ENCODE results near the gene METTL21C. TPM values are rescaled to one million over a fixed set of nuclear protein-coding genes. Genes with fewer than 3 reads are reported as not detected.

The METTL21C gene
- total RNA-seq, 2 donors from 2014 or later = not detected

DNA sequence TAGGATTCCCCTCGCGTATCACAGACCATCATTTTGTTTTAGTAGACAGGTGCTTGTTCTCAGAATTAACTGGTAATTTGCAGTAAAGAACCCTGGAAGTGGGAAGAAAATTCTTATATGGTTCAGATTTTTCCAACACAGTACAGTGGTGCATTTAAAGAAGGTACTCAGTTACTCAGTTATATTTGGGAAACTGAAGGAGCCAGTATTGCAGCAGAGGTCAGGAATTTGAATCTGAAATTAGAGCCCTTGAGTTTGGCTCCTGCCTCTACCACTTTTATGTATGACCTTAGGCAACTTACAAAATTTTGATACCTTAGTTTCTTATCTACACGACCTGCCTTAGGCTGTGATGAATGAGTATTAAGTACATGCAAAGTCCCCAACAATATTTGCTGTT, 19.7 kb downstream of the METTL21C start:
- TF ChIP-seq, protein P1, sequence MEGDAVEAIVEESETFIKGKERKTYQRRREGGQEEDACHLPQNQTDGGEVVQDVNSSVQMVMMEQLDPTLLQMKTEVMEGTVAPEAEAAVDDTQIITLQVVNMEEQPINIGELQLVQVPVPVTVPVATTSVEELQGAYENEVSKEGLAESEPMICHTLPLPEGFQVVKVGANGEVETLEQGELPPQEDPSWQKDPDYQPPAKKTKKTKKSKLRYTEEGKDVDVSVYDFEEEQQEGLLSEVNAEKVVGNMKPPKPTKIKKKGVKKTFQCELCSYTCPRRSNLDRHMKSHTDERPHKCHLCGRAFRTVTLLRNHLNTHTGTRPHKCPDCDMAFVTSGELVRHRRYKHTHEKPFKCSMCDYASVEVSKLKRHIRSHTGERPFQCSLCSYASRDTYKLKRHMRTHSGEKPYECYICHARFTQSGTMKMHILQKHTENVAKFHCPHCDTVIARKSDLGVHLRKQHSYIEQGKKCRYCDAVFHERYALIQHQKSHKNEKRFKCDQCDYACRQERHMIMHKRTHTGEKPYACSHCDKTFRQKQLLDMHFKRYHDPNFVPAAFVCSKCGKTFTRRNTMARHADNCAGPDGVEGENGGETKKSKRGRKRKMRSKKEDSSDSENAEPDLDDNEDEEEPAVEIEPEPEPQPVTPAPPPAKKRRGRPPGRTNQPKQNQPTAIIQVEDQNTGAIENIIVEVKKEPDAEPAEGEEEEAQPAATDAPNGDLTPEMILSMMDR (conservative IDR thresholded peaks at IDR 0.05) = no peak
- no peaks in the 10 kb centered on the region for H3K27me3 ChIP-seq (ENCODE audit: control insufficient read depth, insufficient read depth, low read length, poor library complexity, severe bottlenecking)
- DNase-seq = no peak
- Mint-ChIP-seq H3K27me3 (ENCODE audit: insufficient read depth) (no peaks in the 10 kb centered on the region), H3K36me3 (ENCODE audit: low read depth) (peaks cover 82% of the 10 kb centered on the region), H3K27ac (no peak overlapping the region), H3K9me3 (peaks cover 34% of the 10 kb centered on the region), H3K4me3 (no peak overlapping the region), H3K4me1 (peaks cover 4% of the 10 kb centered on the region)
- H3K9me3 ChIP-seq (ENCODE audit: control insufficient read depth, low read length) = peaks cover 24% of the 10 kb centered on the region
- peaks cover 90% of the 10 kb centered on the region for H3K36me3 ChIP-seq (ENCODE audit: control insufficient read depth, insufficient read depth, low read length)
- no peak overlapping the region for H3K4me3 ChIP-seq (ENCODE audit: low read length)
- H3K4me1 ChIP-seq (ENCODE audit: control insufficient read depth, insufficient read depth, low read length) = peaks cover 14% of the 10 kb centered on the region
- WGBS, 2 experiments (ENCODE audit: insufficient coverage in 1 of 2, insufficient read length in 1 of 2) = 94 to 95% methylated on average over 2 to 3 of the region's 3 CpGs
- no peak overlapping the region for H3K27ac ChIP-seq (ENCODE audit: low read depth, low read length)
- H3K9ac ChIP-seq (ENCODE audit: extremely low read depth, low read length, poor library complexity, severe bottlenecking) = no peak overlapping the region

DNA sequence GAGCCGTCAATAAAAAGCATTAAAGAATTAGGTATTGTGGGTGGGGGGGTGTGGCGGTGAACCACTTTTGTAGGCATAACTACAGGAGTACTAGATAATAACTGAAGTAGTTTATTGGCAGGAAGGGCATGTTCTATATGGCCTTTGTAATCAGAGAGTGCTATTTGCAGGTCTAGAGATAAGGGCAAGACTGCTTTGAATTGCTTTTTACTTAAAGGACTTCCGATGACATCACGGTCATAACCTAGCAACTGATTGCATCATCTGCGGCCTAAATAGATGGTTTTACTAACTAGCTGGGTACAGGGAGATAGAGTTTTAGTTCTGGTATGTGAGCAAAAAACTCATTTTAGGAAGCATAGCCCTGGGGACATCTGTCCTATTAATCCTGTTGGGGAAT, 24.7 kb downstream of the METTL21C start:
- Histone ChIP-seq H3K9ac (ENCODE audit: extremely low read depth, low read length, poor library complexity, severe bottlenecking) (no peak overlapping the region), H3K4me3 (ENCODE audit: low read length) (peak overlapping the region; percentile 74), H3K4me1 (ENCODE audit: control insufficient read depth, insufficient read depth, low read length) (peaks cover 19% of the 10 kb centered on the region), H3K27me3 (ENCODE audit: control insufficient read depth, insufficient read depth, low read length, poor library complexity, severe bottlenecking) (no peaks in the 10 kb centered on the region), H3K36me3 (ENCODE audit: control insufficient read depth, insufficient read depth, low read length) (peaks cover 86% of the 10 kb centered on the region), H3K27ac (ENCODE audit: low read depth, low read length) (no peak overlapping the region), H3K9me3 (ENCODE audit: control insufficient read depth, low read length) (peaks cover 72% of the 10 kb centered on the region)
- TF ChIP-seq, protein P1 (conservative IDR thresholded peaks at IDR 0.05) = no peak
- Mint-ChIP-seq H3K4me3 (no peak overlapping the region), H3K36me3 (ENCODE audit: low read depth) (peaks cover 96% of the 10 kb centered on the region), H3K27me3 (ENCODE audit: insufficient read depth) (no peaks in the 10 kb centered on the region), H3K9me3 (peaks cover 81% of the 10 kb centered on the region), H3K4me1 (peaks cover 4% of the 10 kb centered on the region), H3K27ac (no peak overlapping the region)
- 66 to 68% methylated on average over 4 to 5 of the region's 5 CpGs for WGBS, 2 experiments (ENCODE audit: insufficient coverage in 1 of 2, insufficient read length in 1 of 2)
- no peak for DNase-seq

DNA sequence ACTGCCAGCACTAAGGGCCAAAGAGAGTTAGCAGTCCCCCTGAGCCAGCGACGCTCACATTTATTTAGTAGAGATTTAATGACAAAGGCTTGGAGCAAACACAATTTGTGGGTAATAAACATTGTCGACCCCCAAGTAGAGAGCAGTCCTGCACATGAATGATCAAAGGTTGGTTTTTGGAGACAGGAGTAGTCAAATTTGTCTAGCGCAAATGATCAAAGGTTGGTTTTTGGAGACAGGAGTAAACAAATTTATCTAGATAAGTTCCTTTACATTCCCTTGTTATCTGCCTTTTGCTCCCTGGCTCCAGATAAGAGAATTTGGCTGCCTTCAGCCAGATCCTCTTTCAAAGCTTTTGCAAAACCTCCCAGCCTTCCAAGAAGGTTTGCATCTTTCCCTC, 26.9 kb downstream of the METTL21C start:
- no peak for DNase-seq
- H3K9me3 Mint-ChIP-seq = peaks cover 74% of the 10 kb centered on the region
- TF ChIP-seq, protein P1 (conservative IDR thresholded peaks at IDR 0.05) = no peak
- Histone ChIP-seq H3K27me3 (ENCODE audit: control insufficient read depth, insufficient read depth, low read length, poor library complexity, severe bottlenecking) (no peaks in the 10 kb centered on the region), H3K9me3 (ENCODE audit: control insufficient read depth, low read length) (peaks cover 72% of the 10 kb centered on the region), H3K4me1 (ENCODE audit: control insufficient read depth, insufficient read depth, low read length) (peaks cover 16% of the 10 kb centered on the region), H3K36me3 (ENCODE audit: control insufficient read depth, insufficient read depth, low read length) (peaks cover 84% of the 10 kb centered on the region), H3K9ac (ENCODE audit: extremely low read depth, low read length, poor library complexity, severe bottlenecking) (no peak overlapping the region), H3K4me3 (ENCODE audit: low read length) (peak overlapping the region; percentile 68), H3K27ac (ENCODE audit: low read depth, low read length) (no peak overlapping the region)
- 87 to 96% methylated on average over 4 of the region's 4 CpGs for WGBS, 2 experiments (ENCODE audit: insufficient coverage in 1 of 2, insufficient read length in 1 of 2)
- no peaks in the 10 kb centered on the region for H3K27me3 Mint-ChIP-seq (ENCODE audit: insufficient read depth)
- no peak overlapping the region for H3K4me3 Mint-ChIP-seq
- peaks cover 4% of the 10 kb centered on the region for H3K4me1 Mint-ChIP-seq
- H3K36me3 Mint-ChIP-seq (ENCODE audit: low read depth) = peaks cover 94% of the 10 kb centered on the region
- peak overlapping the region; percentile 7 for H3K27ac Mint-ChIP-seq

Data from endodermal cell (in vitro differentiated cells).